Body of pancreas (tissue), 4 donors: Measurements from ENCODE around the gene ZNF74.

Experiments
- POLR2A ChIP-seq, 3 donors: fragments of 450-650 bp; IDR thresholded peaks; one replicate each; pipeline ENCODE4 v1.6.1; 2016; ENCODE audit warnings: antibody characterized with exemption in 3 of 3, mild to moderate bottlenecking in 2 of 3
- TF ChIP-seq, protein P1 (sequence below), 7 experiments: fragments of 450-650 bp in 4 of 7; fragments of 200-600 bp in 3 of 7; sonication (generic) in 3 of 7; IDR thresholded peaks; one replicate each; pipeline ENCODE4 v1.5.1; 2016 to 2019; ENCODE audit warnings: antibody characterized with exemption in 7 of 7

DNA sequence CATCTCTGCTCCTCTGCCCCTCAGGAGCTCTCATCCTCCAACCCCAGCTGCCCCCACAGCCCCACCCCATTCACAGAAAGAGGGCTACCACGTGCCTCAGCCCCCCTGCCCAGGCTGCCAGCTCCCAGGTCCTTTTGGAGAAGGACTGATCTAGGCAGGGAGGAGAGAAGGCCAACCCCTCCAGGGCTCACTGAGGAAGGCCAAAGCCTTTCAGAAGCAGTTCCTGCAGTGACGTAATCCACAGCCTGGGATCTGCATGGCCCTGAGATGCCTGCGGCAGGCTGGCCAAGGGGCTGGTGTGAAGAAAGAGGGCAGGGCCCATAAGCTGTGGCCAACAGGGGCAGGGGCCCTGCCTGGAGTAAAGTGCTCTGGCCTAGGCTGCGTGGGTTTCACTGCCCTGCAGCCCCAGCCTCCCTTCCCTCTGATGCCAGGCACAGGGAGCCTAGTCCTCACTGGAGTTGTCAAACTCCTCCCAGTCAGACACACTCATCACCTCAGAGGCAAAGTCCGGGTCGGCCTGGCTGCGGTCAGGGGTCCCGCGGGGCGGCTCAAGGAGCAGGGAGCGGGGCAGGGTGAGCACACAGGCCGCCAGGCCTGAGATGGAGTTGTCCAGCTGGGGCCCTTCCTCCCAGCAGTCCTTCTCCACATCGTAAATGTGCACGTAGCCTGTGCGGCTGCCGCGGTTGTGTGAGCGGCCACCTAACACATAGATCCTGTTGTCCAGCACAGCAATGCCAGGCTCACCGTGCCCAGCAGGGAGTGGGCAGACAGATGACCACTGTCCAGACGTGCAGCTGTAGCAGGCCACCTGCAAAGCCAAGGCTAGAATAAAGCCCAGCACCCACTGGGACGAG, 47.9 kb downstream of the ZNF74 start:
- TF ChIP-seq, protein P1, sequence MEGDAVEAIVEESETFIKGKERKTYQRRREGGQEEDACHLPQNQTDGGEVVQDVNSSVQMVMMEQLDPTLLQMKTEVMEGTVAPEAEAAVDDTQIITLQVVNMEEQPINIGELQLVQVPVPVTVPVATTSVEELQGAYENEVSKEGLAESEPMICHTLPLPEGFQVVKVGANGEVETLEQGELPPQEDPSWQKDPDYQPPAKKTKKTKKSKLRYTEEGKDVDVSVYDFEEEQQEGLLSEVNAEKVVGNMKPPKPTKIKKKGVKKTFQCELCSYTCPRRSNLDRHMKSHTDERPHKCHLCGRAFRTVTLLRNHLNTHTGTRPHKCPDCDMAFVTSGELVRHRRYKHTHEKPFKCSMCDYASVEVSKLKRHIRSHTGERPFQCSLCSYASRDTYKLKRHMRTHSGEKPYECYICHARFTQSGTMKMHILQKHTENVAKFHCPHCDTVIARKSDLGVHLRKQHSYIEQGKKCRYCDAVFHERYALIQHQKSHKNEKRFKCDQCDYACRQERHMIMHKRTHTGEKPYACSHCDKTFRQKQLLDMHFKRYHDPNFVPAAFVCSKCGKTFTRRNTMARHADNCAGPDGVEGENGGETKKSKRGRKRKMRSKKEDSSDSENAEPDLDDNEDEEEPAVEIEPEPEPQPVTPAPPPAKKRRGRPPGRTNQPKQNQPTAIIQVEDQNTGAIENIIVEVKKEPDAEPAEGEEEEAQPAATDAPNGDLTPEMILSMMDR (IDR thresholded peaks at IDR 0.05): no peak
- no peak for TF ChIP-seq POLR2A (IDR thresholded peaks at IDR 0.05)
